Prostate gland (tissue), 2 donors: Measurements from ENCODE around the gene KRT80. TPM values are rescaled to one million over a fixed set of nuclear protein-coding genes. Genes with fewer than 3 reads are reported as not detected.
A peak's percentile ranks its signal among the peaks of the same experiment; 100 is the strongest.
"Not testable (repeated sequence)": the region's sequence is repeated elsewhere in the genome, so short reads cannot be mapped to it uniquely, and the experiment has no call there.

Experiments
- DNase-seq: peaks from one replicate; pipeline ENCODE4 v3.0.0-alpha.2; 2019; ENCODE audit warnings: low spot score
- H3K27ac ChIP-seq, 2 donors: fragments of 200-600 bp; sonication (generic); 2 replicates each; pipeline ENCODE4 v1.5.1; 2017 to 2019
- H3K27me3 ChIP-seq: fragments of 200-600 bp; sonication (generic); replicated peaks from 2 replicates; pipeline ENCODE4 v1.5.1; 2019; ENCODE audit not compliant: insufficient read depth
- H3K36me3 ChIP-seq, 2 donors: fragments of 200-600 bp; sonication (generic); 1 replicate in 1 of 2; 2 replicates in 1 of 2; pipeline versions ENCODE4 v1.5.1 to v1.8.1; 2017 to 2019
- H3K4me1 ChIP-seq: fragments of 200-600 bp; sonication (generic); replicated peaks from 2 replicates; pipeline ENCODE4 v1.5.1; 2019
- H3K4me3 ChIP-seq, 2 donors: fragments of 200-600 bp; sonication (generic); 2 replicates each; pipeline ENCODE4 v1.5.1; 2017 to 2019
- H3K9me3 ChIP-seq: fragments of 200-600 bp; sonication (generic); 2 replicates; pipeline ENCODE4 v1.5.1; 2017
- POLR2A ChIP-seq: fragments of 450-650 bp; IDR thresholded peaks from one replicate; pipeline ENCODE4 v1.6.1; 2016; ENCODE audit warnings: antibody characterized with exemption, mild to moderate bottlenecking
- POLR2AphosphoS5 ChIP-seq: sonication (generic); formaldehyde crosslinking; IDR thresholded peaks from one replicate; pipeline ENCODE4 v1.6.1; 2017; ENCODE audit warnings: antibody characterized with exemption
- WGBS: methylation state at CpG from one replicate; pipeline ENCODE4 v1.1.5; 2018; 5-methylcytosine and 5-hydroxymethylcytosine counted together
- intact Hi-C: fragments of 100-400 bp; cut with DNase I; formaldehyde crosslinking; loops from one replicate; pipeline ENCODE4 v1.14.2; 2022
- total RNA-seq, 2 donors: library from RNA; depleted of rRNA; stranded (reverse); fragments of >200 nt; gene quantifications; one replicate each; pipeline ENCODE4 v1.1.0, GENCODE V29; 2016
- TF ChIP-seq, protein P1 (sequence below), 4 experiments: fragments of 200-600 bp in 2 of 4; fragments of 450-650 bp in 2 of 4; sonication (generic) in 2 of 4; IDR thresholded peaks; 1 replicate in 3 of 4; 2 replicates in 1 of 4; pipeline ENCODE4 v1.5.1; 2016 to 2019; ENCODE audit warnings: antibody characterized with exemption in 4 of 4, mild to moderate bottlenecking in 2 of 4, moderate library complexity in 2 of 4

The KRT80 gene
- total RNA-seq, result 1 to 10 TPM; 1.9 to 3.7 TPM

DNA sequence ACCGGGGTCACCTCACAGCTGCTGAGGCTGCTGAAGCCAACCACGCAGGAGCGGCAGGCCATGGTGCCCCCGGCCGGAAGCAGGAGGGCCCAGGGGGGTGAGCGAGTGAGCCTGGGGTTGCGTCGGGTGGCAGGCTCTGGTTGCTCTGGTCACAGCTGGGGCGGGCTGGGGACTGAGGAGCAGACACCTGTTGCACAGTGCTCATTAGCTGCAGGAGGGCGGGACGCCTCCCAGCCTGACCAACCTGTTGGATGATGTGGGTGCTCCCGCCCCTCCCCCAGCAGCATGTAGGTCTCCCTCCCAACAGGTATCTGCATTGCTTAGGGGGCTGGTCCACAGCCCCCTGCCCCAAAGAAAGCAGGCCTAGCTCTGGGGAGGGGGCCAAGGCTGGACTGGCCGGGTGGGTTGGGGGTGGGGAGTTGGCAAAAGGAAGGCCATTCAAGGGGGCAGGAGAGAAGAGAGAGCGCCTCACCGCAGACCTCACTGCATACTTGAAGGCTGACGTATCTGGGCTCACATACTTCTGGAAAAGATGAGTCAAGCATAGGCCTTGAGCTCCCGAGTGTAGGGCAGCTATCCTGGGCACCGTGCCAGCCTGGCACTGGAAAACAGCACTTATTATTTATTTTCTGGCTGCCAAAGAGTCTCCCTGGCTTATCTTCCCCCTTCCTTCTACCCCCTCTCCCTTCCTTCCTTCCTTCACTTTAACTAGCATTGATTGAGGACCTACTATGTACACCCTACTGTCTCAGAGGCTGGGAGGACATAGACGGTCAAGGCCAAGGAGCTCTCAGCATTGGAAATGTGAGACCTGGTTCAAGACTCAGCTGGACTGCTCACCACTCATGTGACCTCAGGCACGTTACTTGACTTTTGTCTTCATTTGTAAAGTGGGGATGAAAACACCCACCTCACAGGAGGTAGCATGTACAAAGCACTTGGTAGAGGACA, at the start of gene KRT80:
KRT80 (minus strand) TSS at position 174 of the 951 bp plus-strand sequence; CDS start at position 62, 112 bp downstream.
- Histone ChIP-seq H3K27me3 (peaks cover 2% of the 10 kb centered on the region), H3K27ac (peak within 1 kb of the TSS; percentile 61 to 80), H3K36me3 (no peaks in the 10 kb centered on the region), H3K4me1 (no peaks in the 10 kb centered on the region), H3K4me3 (no peak within 1 kb of the TSS), H3K9me3 (no peaks in the 10 kb centered on the region)
- 30% methylated on average over 19 of the region's 20 CpGs for WGBS
- DNase-seq, result peak; percentile 97
- intact Hi-C loops, result no loop called here
- TF ChIP-seq POLR2AphosphoS5 (peak; percentile 97), POLR2A (peak; percentile 43)
- TF ChIP-seq, protein P1, sequence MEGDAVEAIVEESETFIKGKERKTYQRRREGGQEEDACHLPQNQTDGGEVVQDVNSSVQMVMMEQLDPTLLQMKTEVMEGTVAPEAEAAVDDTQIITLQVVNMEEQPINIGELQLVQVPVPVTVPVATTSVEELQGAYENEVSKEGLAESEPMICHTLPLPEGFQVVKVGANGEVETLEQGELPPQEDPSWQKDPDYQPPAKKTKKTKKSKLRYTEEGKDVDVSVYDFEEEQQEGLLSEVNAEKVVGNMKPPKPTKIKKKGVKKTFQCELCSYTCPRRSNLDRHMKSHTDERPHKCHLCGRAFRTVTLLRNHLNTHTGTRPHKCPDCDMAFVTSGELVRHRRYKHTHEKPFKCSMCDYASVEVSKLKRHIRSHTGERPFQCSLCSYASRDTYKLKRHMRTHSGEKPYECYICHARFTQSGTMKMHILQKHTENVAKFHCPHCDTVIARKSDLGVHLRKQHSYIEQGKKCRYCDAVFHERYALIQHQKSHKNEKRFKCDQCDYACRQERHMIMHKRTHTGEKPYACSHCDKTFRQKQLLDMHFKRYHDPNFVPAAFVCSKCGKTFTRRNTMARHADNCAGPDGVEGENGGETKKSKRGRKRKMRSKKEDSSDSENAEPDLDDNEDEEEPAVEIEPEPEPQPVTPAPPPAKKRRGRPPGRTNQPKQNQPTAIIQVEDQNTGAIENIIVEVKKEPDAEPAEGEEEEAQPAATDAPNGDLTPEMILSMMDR (IDR thresholded peaks at IDR 0.05), result no peak

DNA sequence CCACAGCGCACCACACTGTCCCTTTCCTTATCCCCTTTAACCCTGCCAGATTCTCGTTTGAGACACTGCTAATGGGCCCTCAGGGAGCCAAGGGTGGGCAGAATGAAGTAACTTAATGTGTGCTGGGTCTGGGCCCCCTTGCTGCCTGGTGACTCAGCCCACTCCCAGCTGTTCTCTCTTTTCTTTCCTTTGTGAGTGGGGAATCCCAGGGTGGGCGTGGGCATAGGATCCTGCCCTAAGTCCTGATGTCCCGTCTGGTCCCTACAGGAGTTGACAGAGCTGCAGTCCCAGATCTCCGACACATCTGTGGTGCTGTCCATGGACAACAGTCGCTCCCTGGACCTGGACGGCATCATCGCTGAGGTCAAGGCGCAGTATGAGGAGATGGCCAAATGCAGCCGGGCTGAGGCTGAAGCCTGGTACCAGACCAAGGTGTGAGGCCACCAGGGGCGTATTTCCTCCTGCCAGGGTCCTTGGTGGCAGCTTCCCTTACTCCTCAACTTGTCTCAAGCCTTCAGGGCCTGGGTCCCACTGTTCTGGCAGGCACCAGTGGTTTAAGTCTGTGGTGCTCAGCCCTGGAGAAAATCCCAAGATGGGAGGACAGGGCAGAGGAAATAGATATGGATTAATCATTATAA, 49.5 kb upstream of the KRT80 start:
- intact Hi-C loops, result no loop called here
- DNase-seq, result no peak
- WGBS, result 82% methylated on average over 11 of the region's 11 CpGs
- no peak for TF ChIP-seq POLR2A
- TF ChIP-seq, protein P1 (IDR thresholded peaks at IDR 0.05), result no peak
- no peak for TF ChIP-seq POLR2AphosphoS5
- no peak overlapping the region for H3K4me3 ChIP-seq
- H3K27ac ChIP-seq, result no peak overlapping the region
- H3K4me1 ChIP-seq, result peaks cover 17% of the 10 kb centered on the region
- no peaks in the 10 kb centered on the region for H3K36me3 ChIP-seq
- H3K9me3 ChIP-seq, result no peaks in the 10 kb centered on the region
- H3K27me3 ChIP-seq, result no peaks in the 10 kb centered on the region

DNA sequence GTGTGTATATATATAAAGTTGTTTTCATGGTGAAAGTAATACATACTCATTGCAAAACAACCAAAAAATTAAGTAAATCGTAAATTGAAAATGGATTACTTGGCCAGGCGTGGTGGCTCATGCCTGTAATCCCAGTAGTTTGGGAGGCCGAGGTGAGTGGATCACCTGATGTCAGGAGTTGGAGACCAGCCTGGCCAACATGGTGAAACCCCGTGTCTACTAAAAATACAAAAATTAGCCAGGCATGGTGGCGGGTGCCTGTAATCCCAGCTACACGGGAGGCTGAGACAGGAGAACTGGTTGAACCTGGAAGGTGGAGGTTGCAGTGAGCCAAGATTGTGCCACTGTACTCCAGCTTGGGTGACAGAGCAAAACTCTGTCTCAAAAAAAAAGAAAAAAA, 48.4 kb upstream of the KRT80 start:
- H3K4me1 ChIP-seq, result peaks cover 17% of the 10 kb centered on the region
- not testable (repeated sequence) for DNase-seq, H3K27ac ChIP-seq

DNA sequence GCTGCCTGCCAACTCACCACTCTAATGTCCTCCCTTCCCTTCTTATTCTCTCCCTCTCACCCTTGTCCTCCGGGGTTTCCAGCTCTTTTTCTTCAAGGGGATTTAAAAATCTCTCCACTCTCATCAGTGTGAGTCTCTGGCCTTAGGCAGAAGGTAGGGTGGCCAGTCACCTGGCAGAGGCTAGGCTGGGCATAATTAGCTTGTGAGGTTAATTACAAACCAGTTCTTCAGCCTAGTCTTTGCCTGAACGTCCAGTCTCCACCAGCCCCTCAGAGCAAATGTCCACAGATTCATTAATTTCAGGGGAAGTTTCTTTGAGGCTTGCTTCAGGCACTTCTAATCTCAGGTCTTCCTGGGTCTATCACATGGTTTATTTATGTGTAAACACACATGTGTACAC, 48.0 kb upstream of the KRT80 start:
- H3K27me3 ChIP-seq, result no peaks in the 10 kb centered on the region
- H3K4me1 ChIP-seq, result peaks cover 17% of the 10 kb centered on the region
- H3K36me3 ChIP-seq, result no peaks in the 10 kb centered on the region
- intact Hi-C loops, result no loop called here
- no peak overlapping the region for H3K27ac ChIP-seq
- no peaks in the 10 kb centered on the region for H3K9me3 ChIP-seq
- TF ChIP-seq POLR2AphosphoS5, result no peak
- TF ChIP-seq, protein P1 (IDR thresholded peaks at IDR 0.05), result no peak
- no peak for TF ChIP-seq POLR2A
- 73% methylated on average over 2 of the region's 2 CpGs for WGBS
- H3K4me3 ChIP-seq, result no peak overlapping the region
- no peak for DNase-seq

More for the DNA sequence above, 48.4 kb upstream of the KRT80 start:
- H3K36me3 ChIP-seq, intact Hi-C loops, H3K27me3 ChIP-seq, H3K9me3 ChIP-seq, H3K4me3 ChIP-seq: not testable (repeated sequence)
- 87% methylated on average over 6 of the region's 6 CpGs for WGBS

DNA sequence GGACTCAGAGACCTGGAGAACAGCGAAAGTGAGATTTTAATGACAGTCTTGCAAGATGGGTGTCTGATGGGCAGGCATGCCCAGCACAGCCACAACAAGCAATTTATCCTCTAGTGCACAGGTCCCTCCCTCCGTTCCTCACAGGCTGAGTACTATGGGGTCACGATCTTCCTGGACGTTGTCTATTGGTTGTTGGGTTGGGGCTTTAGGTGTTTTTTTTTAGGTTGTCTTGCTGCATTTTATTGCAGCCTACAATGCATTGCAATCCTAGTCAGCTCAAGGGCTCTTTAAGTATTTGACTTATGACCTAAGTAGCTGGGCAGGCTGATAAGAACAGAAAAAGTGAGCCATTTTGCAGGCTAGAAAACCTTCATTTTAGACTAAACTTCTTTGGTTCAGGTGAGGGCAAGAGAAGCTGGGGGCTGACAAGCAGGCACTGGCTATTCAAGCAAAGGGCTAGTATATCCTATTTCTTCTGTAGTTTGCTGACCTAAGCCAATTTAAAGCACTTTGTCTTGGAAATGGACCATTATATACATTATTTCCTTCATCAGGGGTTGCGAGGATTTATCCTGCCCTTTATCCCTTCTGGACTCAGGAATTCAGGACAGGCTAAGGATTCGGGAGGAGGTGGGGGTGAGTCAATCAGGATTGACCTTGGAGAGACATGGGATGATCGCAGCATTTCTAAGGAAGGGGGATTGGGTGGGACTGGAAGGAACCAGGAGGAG, 47.3 kb upstream of the KRT80 start:
- no peak for DNase-seq
- no peak overlapping the region for H3K27ac ChIP-seq
- 93% methylated on average over 7 of the region's 7 CpGs for WGBS

More for the DNA sequence above, 47.3 kb upstream of the KRT80 start:
- Histone ChIP-seq H3K4me1 (peaks cover 11% of the 10 kb centered on the region), H3K27me3 (no peaks in the 10 kb centered on the region), H3K36me3 (no peaks in the 10 kb centered on the region), H3K4me3 (no peak overlapping the region), H3K9me3 (no peaks in the 10 kb centered on the region)
- intact Hi-C loops, result no loop called here
- TF ChIP-seq POLR2A (no peak), POLR2AphosphoS5 (no peak)
- TF ChIP-seq, protein P1 (IDR thresholded peaks at IDR 0.05), result no peak
